ENCODE measurements around the gene SHISA8.

SHISA8 gene

DNA sequence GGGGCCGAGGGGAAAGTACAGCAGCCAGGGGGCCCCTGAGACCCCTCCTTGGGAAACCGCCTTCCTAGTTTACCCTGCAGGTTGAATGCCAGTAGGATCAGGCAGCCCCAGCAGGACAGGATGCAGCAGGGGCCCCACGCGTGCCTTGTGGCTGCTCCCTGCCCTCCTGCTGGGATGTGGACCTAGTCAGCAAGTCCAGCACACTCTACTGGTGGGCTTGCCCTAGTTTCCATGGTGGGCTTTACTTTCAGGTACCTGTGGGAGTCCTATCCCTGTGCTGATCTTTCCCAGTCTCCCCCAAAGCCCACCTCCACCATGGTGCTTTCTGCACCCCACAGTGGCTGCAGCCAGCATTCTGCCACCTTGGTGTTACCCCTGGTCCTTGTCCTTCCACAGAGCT, 22.2 kb downstream of the SHISA8 start:
- no peak for TF ChIP-seq POLR2AphosphoS5 (IDR thresholded peaks at IDR 0.05; ENCODE audit: low read depth, low read length)
- TF ChIP-seq REST (IDR thresholded peaks at IDR 0.05; ENCODE audit: insufficient read depth in 1 of 2, low read depth in 2 of 2, low read length in 2 of 2) = no peak
- no peak for TF ChIP-seq TAF1 (IDR thresholded peaks at IDR 0.05; ENCODE audit: borderline replicate concordance, insufficient read depth, low read length)
- no peak for TF ChIP-seq SIN3A (IDR thresholded peaks at IDR 0.05; ENCODE audit: borderline replicate concordance, insufficient read depth, low read length)
- no peak for TF ChIP-seq FOXP2 (optimal IDR thresholded peaks at IDR 0.05; ENCODE audit: borderline replicate concordance, extremely low read depth, extremely low read length, insufficient read depth)

- TF ChIP-seq REST (IDR thresholded peaks at IDR 0.05; ENCODE audit: insufficient read depth in 1 of 2, low read depth in 2 of 2, low read length in 2 of 2) (no peak), TAF1 (IDR thresholded peaks at IDR 0.05; ENCODE audit: borderline replicate concordance, insufficient read depth, low read length) (no peak), POLR2AphosphoS5 (IDR thresholded peaks at IDR 0.05; ENCODE audit: low read depth, low read length) (no peak), SIN3A (IDR thresholded peaks at IDR 0.05; ENCODE audit: borderline replicate concordance, insufficient read depth, low read length) (no peak), FOXP2 (optimal IDR thresholded peaks at IDR 0.05; ENCODE audit: borderline replicate concordance, extremely low read depth, extremely low read length, insufficient read depth) (no peak)
These were observed 23.5 kb downstream of the SHISA8 start for GRCh38 chr22:41891407-41891806.

GRCh38 chr22:41888627-41889200, 26.2 kb downstream of the SHISA8 start:
- TF ChIP-seq SIN3A (IDR thresholded peaks at IDR 0.05; ENCODE audit: borderline replicate concordance, insufficient read depth, low read length) (no peak), FOXP2 (optimal IDR thresholded peaks at IDR 0.05; ENCODE audit: borderline replicate concordance, extremely low read depth, extremely low read length, insufficient read depth) (no peak), REST (IDR thresholded peaks at IDR 0.05; ENCODE audit: insufficient read depth in 1 of 2, low read depth in 2 of 2, low read length in 2 of 2) (no peak), POLR2AphosphoS5 (IDR thresholded peaks at IDR 0.05; ENCODE audit: low read depth, low read length) (no peak), TAF1 (IDR thresholded peaks at IDR 0.05; ENCODE audit: borderline replicate concordance, insufficient read depth, low read length) (no peak)

- no peak for TF ChIP-seq POLR2AphosphoS5 (IDR thresholded peaks at IDR 0.05; ENCODE audit: low read depth, low read length)
- no peak for TF ChIP-seq SIN3A (IDR thresholded peaks at IDR 0.05; ENCODE audit: borderline replicate concordance, insufficient read depth, low read length)
- TF ChIP-seq REST (IDR thresholded peaks at IDR 0.05; ENCODE audit: insufficient read depth in 1 of 2, low read depth in 2 of 2, low read length in 2 of 2) = no peak
- no peak for TF ChIP-seq FOXP2 (optimal IDR thresholded peaks at IDR 0.05; ENCODE audit: borderline replicate concordance, extremely low read depth, extremely low read length, insufficient read depth)
- no peak for TF ChIP-seq TAF1 (IDR thresholded peaks at IDR 0.05; ENCODE audit: borderline replicate concordance, insufficient read depth, low read length)
These were observed 29.4 kb downstream of the SHISA8 start for GRCh38 chr22:41885516-41885915.

Measured in PFSK-1 (cell line).